GM21723 (cell line): ENCODE data around the gene RNF126.

Experiments
- ATAC-seq: cut with Tn5 transposase; IDR thresholded peaks from one replicate; pipeline ENCODE4 v1.9.1; 2021; ENCODE audit warnings: mild to moderate bottlenecking, moderate library complexity; ENCODE audit not compliant: unreplicated experiment

RNF126 gene

GRCh38 chr19:664913-665443 is 2.0 kb upstream of the RNF126 start:
- no peak for ATAC-seq

- no peak for ATAC-seq
These were observed 686 bp upstream of the RNF126 start for GRCh38 chr19:663682-664117.

- ATAC-seq, result no peak
These were observed 630 bp downstream of the RNF126 start for GRCh38 chr19:662207-662961.

DNA sequence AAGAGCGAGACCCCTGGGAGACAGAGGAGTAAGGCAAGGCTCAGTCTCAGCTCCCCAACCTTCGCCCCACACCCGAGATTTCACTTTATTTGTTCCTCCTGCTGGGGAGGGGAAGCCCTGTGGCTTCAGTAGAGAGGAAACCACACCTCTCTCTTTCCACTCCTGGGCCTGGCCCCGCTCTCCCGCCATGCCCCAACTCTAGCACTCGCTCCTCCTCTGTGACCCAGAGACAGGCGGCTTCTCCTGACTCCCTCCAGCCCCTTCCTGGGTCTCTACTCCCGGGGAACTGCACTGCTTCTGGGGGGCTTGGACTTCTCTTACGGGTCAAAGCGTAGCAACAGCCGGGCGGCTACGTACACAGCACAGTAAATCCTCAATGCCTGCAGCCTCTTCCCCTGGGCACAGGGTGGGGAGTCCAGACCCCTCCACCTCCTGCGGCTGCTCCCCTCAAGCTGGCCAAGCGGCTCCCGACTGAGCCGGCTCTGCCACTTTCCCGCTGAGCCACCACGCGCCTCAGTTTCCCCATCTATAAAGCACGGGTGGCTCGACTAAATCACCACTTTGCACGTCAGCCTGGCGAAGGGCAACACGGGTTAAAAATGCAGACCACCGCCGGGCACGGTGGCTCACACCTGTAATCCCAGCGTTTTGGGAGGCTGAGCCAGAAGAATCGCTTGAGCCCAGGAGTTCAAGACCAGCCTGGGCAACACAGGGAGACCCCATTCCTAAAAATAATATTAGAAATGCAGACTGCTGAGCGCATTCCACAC is 1.4 kb downstream of the RNF126 start:
- peak; percentile 31 for ATAC-seq

DNA sequence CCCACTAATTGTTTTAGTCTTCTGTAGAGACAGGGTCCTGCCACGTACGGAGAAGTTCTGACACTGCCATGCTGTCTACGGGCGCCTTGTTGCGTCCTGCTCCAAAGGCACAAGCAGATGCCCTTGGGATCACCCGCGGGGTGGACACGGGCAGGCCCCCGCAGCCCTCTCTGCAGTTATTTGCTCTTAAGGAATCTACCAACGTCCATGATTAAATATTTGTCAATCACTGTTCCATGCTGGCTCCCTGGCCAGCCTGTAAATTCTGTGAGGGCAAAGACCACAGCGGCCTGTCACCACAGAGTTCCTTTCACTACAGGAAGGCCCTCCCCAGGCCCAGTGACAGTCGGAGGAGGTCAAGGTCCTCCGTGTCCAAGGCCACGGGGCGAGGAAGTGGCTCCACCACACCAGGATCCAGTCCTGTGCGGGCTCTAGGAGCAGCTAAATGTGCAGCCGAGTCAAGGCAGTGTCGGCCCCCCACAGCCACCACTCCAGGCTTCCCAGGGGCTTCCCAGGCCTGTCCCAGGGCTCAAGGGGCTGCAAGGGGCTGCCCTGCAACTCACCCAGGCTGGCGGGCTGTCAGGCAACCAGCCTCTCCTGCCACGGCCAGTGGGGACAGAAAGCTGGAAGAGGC is 2.1 kb downstream of the RNF126 start:
- ATAC-seq, result no peak

DNA sequence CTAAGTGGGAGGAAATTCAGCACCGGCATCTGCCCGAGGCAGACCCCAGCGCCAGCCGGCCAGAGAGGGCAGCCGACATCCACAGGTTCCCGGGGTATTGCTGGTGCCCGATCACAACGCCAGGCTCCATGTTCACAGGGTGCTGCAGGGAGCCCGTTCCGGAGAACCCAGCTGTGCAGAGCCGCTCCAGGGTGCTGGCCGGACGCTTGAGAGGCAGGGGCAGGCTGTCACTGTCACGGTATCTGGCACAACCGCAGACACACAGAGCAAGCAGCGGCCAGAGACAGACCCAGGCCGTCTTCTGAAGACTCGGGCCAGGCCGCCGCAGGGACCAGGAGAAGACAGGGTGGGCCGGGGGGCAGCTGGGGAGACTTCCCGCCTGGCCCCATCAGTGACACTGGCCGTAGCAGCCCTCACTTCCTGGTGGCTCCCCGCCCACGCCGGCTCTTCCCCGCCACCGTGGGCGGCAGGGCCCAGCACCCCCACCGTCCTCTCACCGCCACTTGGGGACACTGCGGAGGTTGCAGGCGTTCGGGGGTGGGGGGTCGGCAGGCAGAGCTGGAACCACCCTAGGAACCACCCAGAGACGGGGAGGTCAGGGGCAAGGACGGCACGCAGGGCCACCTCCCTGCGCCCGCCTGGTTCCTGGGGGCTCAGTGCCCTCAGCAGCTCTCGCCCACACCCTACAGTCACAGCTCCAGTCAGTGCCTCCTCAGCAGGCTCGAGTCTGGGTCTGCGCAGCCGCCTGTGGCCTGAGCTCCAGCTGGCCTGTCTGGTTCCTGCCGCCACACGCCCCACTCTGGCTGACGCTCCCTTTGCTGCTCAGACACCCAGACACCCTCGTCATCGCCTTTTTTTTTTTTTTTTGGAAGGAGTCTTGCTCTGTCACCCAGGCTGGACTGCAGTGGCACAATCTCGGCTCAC is 3.8 kb downstream of the RNF126 start:
- no peak for ATAC-seq

GRCh38 chr19:658059-658839 is 4.8 kb downstream of the RNF126 start:
- ATAC-seq, result no peak

- ATAC-seq, result no peak
These were observed 5.4 kb downstream of the RNF126 start for GRCh38 chr19:657611-658010.

- no peak for ATAC-seq
These were observed 6.1 kb downstream of the RNF126 start for GRCh38 chr19:656751-657559.

DNA sequence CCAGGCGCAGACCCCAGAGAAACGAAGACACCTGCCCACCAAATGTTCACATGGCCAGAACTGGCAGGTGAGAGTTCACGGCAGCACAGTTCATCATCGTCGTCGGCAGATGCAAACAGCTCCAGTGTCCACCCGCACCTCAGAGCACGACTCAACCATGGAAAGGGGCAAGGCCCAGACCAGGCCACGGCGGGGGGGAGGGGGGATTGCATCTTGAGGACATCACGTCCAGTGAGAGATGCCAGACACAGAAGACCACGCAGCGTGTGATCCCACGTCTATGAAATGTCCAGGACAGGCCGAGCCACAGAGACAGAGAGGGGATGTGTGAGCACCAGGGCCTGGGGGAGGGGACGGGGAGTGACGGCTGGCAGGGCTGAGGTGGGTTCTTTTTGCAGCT is 7.3 kb downstream of the RNF126 start:
- ATAC-seq, result no peak

DNA sequence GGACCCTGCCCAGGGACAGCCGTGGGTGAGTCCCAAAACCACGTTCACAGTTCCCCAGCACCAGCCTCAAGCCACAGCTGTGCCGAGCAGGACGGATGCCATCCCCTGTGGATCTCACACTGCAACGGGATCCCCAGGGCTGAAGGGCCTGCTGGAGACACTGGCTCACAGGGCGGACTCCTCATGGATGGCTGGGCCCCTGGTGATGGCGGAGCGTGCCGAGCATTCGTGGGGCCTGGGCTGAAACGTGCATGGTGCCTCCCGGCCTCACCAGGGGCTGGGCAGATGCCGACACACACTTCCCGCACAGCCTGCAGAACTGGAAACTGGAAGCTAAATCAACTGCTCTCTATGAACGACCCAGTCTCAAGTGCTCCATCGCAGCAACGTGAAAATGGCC is 9.6 kb downstream of the RNF126 start:
- ATAC-seq, result no peak

GRCh38 chr19:652467-653389 is 10.3 kb downstream of the RNF126 start:
- ATAC-seq, result no peak

- ATAC-seq, result no peak
These were observed 11.0 kb downstream of the RNF126 start for GRCh38 chr19:651991-652390.

DNA sequence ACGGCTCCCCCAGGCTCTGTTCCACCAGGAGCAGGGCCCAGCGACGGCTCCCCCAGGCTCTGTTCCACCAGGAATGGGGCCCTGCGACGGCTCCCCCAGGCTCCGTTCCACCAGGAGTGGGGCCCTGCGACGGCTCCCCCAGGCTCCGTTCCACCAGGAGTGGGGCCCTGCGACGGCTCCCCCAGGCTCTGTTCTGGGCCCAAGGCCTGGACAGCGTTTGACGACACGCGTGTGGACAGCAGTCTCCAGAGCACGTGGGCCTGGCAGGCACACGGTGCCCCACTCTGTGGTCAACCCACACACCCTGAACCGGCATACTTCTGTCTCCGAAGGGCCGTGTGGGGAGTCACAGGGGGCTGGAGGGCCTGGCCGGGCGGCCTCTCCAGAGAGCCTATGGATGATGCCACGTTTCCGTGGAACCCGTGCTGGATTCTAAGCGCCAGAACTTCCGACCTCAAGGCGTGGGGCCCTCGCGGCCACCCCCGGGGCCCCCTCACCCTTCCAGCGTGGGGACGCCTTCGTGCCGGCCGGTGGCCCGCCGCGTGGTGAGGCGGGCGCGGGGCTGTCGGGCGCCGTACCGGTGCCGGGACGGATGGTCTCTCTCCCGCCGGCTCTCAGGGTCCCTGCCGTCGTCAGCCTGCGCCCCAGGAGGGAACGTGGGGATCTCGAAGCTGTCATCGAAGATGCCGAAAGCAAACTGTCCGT is 11.7 kb downstream of the RNF126 start:
- no peak for ATAC-seq

DNA sequence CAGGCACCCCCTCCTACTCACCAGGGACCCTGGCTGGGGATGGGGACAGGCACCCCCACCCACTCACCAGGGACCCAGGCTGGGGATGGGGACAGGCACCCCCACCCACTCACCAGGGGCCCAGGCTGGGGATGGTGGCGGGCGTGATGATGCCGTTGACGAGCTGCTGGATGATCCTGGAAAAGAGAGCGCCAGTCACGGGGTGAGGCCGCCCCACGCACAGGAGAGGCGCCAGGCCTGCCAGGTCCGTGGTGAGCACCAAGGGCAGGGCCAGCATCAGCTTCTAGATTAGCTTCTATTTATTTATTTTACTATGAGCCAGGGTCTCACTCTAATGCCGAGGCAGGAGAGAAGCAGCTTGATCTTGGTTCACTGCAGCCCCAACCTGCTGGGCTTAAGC is 12.9 kb downstream of the RNF126 start:
- no peak for ATAC-seq

- no peak for ATAC-seq
These were observed 13.9 kb downstream of the RNF126 start for GRCh38 chr19:648904-649801.
